Caki2 (cell line): ENCODE results near the gene ALX4. TPM values are rescaled to one million over a fixed set of nuclear protein-coding genes. Genes with fewer than 3 reads are reported as not detected.

Experiments used
- DNase-seq: peaks from one replicate; pipeline ENCODE4 v3.0.0-alpha.2; 2015; ENCODE audit warnings: low read depth
- in situ Hi-C: cut with HindIII; loops from 2 replicates; pipeline ENCODE4 v1.10.0; 2016; ENCODE audit warnings: low sequenced_read_pairs, low pct_unique_long_range_greater_than_20kb, mixed read lengths
- total RNA-seq: library from RNA; depleted of rRNA; stranded (reverse); fragments of >200 nt; shearing (Covaris generic); gene quantifications from 2 replicates; pipeline ENCODE4 v1.2.3, GENCODE V29; 2014; ENCODE audit warnings: low replicate concordance

ALX4 gene
- total RNA-seq, 1 experiment from 2014 or later, result not detected

DNA sequence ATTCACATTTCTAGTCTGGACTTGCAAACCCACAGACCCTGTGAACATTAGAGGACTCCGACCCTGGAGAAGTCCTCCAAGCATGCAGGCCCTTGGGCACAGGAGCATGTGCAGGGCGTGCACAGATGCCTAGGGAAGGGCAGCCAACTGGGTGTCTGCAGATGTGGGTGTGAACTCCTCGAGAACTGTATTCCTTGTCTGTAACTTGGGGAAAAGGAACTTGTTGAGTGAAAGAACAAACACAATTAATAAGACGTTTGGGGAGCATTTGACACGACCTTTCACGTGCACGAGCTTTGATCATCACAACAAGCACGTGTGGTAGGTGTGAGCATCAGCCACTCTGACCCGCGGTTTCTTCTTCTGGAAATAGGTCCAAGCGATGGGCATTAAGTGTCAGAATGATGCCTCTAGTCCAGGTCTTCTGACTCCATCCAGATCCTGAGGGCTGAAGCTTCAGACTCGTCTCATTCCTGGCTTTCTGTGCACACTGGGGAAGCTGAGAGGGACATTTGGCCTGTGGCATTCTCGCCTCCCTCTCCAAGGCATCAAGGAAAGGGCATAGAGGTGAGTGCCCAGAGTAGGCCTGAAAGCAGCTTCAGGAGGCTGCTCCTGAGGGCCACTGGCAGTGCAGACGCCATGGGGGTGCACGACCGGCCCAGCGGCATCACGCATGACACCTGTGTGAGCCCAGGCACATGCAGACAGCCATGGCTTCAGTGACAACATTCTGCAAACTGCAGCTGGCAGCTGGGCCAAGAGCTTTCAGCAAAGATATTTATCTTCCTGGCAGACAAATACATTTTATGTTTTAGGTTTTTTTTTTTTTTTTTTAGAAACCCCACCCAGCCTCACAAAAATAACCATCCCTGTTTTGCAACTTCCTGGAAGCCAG, 32.5 kb downstream of the ALX4 start:
- no peak for DNase-seq
- in situ Hi-C loops, result no loop called here

DNA sequence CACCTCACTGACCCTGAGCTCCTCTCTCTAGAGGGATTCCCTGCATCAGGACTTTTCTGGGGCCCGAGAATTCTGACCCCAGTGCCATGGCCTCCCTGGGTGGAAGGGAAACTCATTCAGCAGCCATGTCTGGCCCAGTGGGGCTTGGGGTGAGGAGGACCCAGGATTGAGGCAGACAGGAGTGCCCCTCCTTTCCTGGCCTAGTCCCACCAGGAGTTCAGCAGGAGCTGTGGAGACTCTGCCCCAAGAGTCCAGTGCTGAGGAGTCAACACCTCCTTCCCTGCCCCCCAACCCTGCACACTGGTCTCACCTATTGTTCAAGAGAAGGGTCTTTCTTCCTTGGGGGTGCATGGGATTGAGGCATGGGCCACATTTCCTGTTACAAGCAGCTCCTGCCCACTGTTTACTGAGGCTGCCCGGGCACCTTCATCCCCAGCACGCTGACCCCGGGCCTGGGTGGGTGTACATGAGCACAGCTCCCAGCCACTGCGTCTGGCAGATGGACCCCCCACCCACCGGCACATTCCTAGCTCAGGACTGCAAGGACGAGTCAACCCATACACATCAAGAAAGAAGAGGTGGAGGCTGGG, 33.9 kb downstream of the ALX4 start:
- no peak for DNase-seq
- in situ Hi-C loops, result no loop called here

- DNase-seq, result no peak
- in situ Hi-C loops, result no loop called here
Measured at GRCh38 chr11:44275241-44275640, 34.7 kb downstream of the ALX4 start.

- in situ Hi-C loops, result no loop called here
Measured at GRCh38 chr11:44274404-44274803, 35.5 kb downstream of the ALX4 start.

DNA sequence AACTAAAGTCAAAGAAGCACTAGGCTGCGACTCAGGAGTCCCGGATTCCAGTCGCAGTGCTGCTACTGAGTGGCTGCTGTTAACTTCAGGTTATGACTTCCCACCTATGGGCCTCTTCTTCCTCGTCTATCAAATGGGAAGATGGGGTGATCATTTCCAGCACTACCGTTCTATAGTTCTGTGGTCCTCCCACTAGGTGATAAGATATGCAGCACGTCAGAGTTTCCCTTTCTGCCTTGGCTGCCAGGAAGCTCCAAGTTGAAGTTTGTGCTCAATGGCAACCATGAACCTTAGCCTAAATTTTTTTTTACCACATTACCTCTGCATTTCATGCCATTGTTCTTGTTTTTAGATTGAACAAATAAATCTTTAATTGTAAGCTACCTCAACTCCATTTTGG, 38.7 kb downstream of the ALX4 start:
- DNase-seq, result no peak
- in situ Hi-C loops, result no loop called here

More at GRCh38 chr11:44274404-44274803, 35.5 kb downstream of the ALX4 start:
- no peak for DNase-seq

DNA sequence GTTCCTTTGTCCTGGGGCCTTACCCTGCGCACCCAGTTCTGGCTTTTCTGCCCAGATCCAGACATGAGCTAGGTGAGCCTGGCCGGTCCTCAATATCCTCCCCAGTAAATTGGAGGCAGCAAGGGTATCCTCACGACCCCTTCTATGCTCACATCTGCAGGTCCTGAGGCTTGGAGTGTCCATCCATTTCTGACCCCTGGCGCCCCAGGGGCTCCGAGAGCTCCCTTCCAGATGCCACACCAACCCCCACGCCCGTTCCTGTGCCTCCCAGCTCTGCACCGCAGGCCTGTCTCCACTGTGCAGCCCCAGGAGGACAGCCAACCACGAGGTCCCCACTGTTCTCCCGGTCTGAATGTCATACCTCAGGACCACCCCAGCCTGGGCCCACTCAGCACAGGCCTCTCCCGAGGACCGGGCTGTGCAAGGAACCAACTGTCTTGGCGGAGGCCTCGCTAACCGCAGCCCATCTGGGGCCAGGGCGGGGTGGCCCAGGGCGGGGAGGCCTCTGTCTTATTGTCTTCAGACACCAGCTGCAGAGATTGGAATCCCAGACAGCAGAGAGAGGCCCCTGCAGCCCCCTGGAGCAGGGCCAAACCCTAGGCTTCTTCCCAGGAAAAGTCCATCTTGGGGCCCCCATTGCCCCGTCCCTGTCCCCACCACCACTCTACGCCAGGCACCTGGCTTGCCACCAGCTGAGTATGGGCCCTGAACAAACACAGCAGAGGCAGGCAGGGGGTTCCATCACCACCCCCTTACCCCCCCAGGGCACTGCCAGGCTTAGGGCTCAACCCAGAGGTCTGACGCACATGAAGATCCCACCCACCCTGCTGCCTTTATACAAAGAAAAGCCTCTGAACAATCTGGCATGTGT, 39.3 kb downstream of the ALX4 start:
- no peak for DNase-seq
- in situ Hi-C loops, result no loop called here

DNA sequence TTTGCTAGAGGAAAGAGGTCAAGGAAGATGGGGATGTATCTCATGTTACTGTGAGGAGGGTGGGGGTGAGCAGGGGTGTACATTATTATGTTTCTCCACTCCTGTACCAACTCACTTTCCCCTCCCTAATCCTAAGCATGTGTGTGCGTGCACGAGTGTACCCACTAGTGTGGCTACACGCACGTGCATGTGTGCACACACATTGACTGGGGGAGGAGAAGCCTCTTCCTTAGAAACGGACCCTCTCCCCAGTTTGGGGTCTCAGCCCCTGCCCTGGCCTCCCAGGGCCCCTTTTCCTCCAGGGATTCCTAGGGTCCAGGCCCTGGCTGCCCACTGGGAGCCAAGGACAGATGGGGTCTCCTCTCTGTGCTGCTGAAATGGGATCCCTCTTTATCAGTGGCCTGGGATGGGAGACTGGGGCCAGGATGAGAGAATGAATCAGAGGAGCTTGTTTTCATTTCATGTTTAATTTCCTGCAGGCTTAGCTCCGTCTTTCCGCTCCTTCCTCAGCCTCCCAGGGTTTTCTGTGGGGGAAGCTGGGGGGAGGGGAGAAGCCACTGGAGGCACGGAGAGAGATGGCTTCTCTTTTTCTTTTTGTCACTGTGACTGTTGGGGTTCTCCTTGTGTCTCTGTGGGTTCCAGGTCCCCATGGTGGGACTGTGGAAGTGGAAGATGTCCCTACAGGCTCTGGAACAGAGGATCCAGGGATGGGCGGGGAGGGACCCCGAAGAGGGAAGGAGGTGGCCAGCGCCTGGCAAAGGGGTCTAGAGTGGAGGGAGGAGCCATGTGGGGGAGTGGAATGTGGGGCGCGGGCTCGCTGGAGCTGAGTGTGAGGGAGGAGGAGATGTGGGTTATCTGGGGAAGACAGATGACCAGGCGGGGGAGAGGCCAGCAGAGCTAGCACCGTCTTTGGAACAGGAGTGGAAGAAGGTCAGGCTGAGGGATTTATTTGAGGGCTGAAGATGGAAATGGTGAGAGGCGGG, 40.3 kb downstream of the ALX4 start:
- DNase-seq, result no peak
- in situ Hi-C loops, result no loop called here

DNA sequence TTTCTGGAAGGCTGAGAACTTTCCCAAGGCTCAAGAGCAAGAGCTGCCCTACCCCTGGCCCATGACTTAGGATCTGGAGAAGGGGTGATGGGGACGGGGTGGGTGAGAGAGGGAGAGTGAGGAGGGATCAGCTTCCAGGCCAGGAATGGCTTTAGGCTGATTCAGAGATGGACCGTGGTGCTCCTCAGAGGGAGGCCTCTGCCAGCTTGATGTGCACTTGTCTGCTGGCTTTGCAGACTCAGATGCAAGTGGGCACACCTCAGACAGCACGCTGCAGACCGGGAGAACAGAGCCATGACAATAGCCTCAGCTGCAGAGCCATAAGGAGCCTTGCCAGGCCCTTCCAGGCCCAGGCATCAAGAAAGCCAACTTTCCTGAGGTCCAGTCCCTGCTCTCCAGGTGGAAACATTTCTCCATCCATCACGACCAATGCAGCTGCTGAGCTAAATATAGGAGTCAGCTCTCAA, 41.3 kb downstream of the ALX4 start:
- no peak for DNase-seq
- in situ Hi-C loops, result no loop called here

- in situ Hi-C loops, result no loop called here
- DNase-seq, result no peak
Measured at GRCh38 chr11:44267750-44268613, 42.0 kb downstream of the ALX4 start.

GRCh38 chr11:44267006-44267749, 42.8 kb downstream of the ALX4 start:
- no peak for DNase-seq
- in situ Hi-C loops, result no loop called here

DNA sequence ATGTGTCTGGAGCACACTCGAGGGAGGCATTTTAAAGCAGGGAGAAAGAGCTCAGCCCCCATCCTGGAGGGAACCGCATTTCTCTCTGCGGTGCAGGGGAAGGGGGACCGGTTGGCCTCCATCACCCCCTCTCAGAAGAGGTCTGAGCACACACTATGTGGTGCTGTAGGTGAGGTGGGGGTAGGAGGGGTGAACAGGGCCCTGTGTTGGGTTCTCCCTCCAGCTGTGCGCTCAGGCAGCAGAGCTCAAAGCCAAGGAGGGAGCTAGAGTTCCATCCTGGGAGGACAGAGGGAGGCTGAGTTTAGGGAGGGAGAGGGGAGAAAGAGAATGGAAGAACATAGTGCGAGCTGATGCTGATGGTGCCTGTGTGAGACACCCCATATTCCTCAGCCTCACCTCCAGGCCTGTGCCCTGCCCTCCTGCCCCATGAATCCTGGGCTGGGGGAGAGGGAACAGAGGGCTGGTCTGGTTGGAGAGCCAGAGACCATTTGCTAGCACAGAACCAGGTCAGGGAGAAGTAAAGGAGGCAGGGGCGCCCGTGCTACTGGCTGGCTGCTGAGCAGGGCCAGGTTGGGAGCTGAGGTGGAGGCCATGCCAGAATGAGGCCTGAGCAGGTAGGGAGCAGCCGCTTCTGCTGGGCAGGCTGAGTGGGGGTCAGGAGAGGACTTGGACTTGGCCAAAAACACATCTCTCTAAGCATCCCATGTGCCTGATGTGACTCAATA, 43.7 kb downstream of the ALX4 start:
- DNase-seq, result no peak
- in situ Hi-C loops, result no loop called here

DNA sequence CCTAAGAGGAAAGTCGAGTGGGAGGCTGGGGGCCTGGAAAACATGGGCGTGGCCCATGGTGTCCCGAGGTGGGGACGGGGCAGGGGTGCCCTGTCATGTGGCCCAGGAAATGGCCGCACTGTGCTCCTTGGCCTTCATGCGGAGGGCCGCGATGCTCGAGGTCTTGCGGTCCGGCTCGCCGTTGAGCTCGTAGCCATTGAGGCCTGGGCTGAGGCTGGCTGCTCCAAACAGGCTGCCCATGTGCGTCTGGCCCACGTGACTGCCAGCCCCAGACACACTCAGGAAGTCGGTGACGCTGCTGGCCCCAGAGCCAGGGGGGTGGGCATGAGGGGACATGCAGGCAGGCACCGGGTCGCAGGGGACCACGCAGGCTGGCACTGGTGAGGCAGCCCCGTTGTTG, 45.2 kb downstream of the ALX4 start:
- in situ Hi-C loops, result no loop called here
- no peak for DNase-seq

GRCh38 chr11:44264438-44264749, 45.5 kb downstream of the ALX4 start:
- in situ Hi-C loops, result no loop called here

GRCh38 chr11:44263738-44264437, 46.1 kb downstream of the ALX4 start:
- no peak for DNase-seq
- in situ Hi-C loops, result no loop called here

More at GRCh38 chr11:44264438-44264749, 45.5 kb downstream of the ALX4 start:
- DNase-seq, result no peak
